BLaER1 (cell line): Measurements from ENCODE around the gene MAN1C1.

ENCODE experiments used
- H3K27ac ChIP-seq: shearing (Covaris generic); formaldehyde crosslinking; 2 replicates; pipeline ENCODE4 v1.8.1; 2022
- H3K27me3 ChIP-seq: shearing (Covaris generic); formaldehyde crosslinking; 2 replicates; pipeline ENCODE4 v1.8.1; 2022
- H3K36me3 ChIP-seq: shearing (Covaris generic); formaldehyde crosslinking; 2 replicates; pipeline ENCODE4 v1.8.1; 2022
- H3K4me1 ChIP-seq: shearing (Covaris generic); formaldehyde crosslinking; 2 replicates; pipeline ENCODE4 v1.8.1; 2022
- H3K4me2 ChIP-seq: shearing (Covaris generic); formaldehyde crosslinking; 2 replicates; pipeline ENCODE4 v1.8.1; 2022
- H3K4me3 ChIP-seq: shearing (Covaris generic); formaldehyde crosslinking; 2 replicates; pipeline ENCODE4 v1.8.1; 2022
- H3K9ac ChIP-seq: shearing (Covaris generic); formaldehyde crosslinking; 2 replicates; pipeline ENCODE4 v1.8.1; 2022
- H3K9me3 ChIP-seq: shearing (Covaris generic); formaldehyde crosslinking; 2 replicates; pipeline ENCODE4 v1.8.1; 2022
- H4K20me1 ChIP-seq: shearing (Covaris generic); formaldehyde crosslinking; 2 replicates; pipeline ENCODE4 v1.8.1; 2022
- Cebpa-rat ChIP-seq: shearing (Covaris generic); IDR thresholded peaks from 2 replicates; pipeline ENCODE4 v1.8.1; 2022

Gene MAN1C1

DNA sequence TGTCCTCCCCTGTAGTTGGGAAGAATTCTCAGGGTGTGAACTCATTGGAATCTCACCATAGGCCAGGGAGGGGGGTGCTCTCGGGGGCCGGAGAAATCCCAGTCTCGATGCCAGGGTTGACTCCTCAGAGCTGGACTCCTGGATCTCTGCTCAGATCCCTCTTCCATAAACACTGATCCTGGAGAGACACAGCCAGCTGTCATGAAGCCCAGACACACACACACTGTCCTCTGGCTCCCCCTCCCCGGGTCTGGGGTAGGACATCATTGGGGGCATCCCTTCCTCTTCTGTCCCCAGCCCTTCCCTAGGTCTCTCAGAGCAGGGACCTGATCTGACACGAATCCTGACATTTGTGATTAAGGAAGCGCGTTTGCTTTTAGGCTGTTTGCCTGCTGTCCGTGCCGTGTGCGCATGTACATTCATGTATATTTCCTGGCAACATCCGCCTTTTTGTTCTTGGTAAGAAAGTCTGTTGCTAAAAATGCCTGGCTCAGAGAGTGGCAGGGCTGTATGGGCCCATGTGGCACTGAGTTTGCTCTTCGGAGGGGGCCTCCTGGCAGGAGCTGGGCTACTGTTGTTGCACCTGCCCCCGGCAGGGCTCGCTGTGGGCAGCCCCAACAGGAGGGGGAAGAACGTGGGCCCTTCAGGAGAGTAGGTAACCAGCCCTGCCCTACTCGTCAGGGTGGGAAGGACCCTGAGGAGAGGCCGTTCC lies 138.0 kb downstream of the MAN1C1 start:
- Histone ChIP-seq H3K9me3 (no peaks in the 10 kb centered on the region), H3K9ac (peak overlapping the region; percentile 72), H3K4me3 (peak overlapping the region; percentile 2; the same call in 1 of the 2 replicates), H3K27me3 (no peaks in the 10 kb centered on the region), H3K4me1 (peaks cover 63% of the 10 kb centered on the region), H3K4me2 (peak overlapping the region; percentile 91), H3K36me3 (no peaks in the 10 kb centered on the region), H3K27ac (peak overlapping the region; percentile 88), H4K20me1 (no peaks in the 10 kb centered on the region)
- no peak for TF ChIP-seq Cebpa-rat

DNA sequence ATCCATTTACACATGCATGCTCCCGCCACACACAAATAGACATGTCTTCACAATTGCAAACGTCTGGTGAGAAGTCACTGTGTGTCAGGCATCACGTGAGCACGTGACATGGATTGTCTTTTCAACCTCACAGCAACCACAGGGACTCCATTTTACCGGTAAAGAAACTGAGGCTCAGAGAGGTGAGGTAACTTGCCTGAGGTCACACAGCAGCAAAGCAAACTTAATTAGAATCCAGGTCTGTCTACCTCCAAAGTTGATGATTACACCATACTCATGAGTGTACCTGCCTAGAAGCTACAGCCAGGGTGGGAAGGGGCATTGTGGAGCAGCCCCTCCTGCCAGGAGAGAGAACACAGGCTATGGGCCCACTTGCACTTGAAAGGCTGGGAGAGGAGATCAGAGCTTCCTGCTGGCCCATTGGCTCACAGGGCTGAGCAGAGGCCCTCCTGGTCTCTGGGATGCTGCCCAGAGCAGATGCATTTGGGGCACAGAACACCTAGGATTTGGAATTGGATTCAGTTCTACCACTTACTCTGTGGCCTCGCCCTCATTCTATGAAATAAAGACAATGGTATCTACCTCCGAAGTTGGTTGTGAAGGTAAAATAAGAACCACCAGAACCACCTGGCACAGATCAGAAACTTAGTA lies 139.0 kb downstream of the MAN1C1 start:
- TF ChIP-seq Cebpa-rat, result no peak
- peak overlapping the region; percentile 91 for H3K4me2 ChIP-seq

DNA sequence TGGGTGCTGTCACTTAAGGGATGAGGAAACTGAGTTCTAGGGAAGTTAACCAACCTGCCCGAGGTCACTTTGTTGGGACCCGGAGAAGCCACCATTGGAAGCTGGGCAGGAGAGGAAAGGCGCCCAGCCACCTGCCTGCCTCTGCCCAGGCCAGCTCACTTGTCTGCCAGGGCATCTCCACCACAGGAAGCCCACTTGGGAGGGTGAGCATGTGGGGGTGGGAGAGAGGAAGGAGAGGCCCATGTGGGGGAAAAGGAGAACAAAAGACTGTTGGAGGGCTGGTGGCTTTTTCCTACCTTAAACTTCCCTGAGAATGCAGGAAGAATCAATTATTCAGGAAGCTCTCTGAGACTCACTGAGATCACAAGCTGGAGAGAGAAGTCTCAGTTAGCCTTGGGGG lies 139.6 kb downstream of the MAN1C1 start:
- Histone ChIP-seq H3K9me3 (no peaks in the 10 kb centered on the region), H3K27me3 (no peaks in the 10 kb centered on the region), H4K20me1 (no peaks in the 10 kb centered on the region), H3K9ac (peak overlapping the region; percentile 72), H3K27ac (peak overlapping the region; percentile 88), H3K36me3 (no peaks in the 10 kb centered on the region), H3K4me1 (peaks cover 75% of the 10 kb centered on the region), H3K4me2 (peak overlapping the region; percentile 91), H3K4me3 (no peak overlapping the region)
- no peak for TF ChIP-seq Cebpa-rat

More for the DNA sequence above, 139.0 kb downstream of the MAN1C1 start:
- no peaks in the 10 kb centered on the region for H4K20me1 ChIP-seq
- H3K9me3 ChIP-seq, result no peaks in the 10 kb centered on the region
- H3K9ac ChIP-seq, result peak overlapping the region; percentile 72
- H3K4me3 ChIP-seq, result no peak overlapping the region
- no peaks in the 10 kb centered on the region for H3K36me3 ChIP-seq
- peaks cover 69% of the 10 kb centered on the region for H3K4me1 ChIP-seq
- peak overlapping the region; percentile 88 for H3K27ac ChIP-seq
- H3K27me3 ChIP-seq, result no peaks in the 10 kb centered on the region

DNA sequence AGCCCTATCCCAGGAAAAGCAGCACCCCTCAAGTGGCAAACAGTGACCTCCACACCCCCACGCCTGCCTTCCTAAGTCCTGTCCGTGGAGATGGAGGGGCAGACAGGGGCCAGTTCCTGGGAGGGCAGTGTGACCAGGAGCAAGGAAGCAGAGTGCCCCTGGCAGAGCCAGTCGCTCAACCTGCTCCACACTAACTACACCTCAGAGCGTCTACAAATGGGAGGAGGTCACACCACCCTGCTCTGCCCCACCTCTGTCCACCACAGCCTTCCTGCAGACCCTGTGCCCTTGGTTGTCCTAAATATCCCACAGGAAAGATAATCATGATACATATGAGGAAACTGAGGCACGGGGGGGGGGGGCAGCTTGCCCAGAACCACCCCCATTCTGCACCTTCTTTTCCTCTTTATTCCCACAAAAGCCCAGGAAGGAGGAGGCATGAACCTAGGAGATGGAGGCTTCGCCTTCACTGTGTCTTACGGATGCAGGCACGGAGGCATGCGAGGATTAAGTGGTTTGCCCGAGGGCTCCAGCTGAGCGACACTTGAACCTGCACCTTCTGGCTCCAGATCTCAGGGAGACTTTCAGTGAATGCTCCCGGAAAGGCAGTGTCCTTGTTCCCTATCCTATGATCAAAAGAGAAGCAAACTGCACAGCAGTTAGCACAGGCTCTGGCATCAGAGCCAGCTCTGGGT lies 140.7 kb downstream of the MAN1C1 start:
- no peak for TF ChIP-seq Cebpa-rat
- H3K4me2 ChIP-seq, result peak overlapping the region; percentile 91
- H3K27me3 ChIP-seq, result no peaks in the 10 kb centered on the region
- H3K4me3 ChIP-seq, result no peak overlapping the region
- H3K9me3 ChIP-seq, result no peaks in the 10 kb centered on the region
- no peaks in the 10 kb centered on the region for H4K20me1 ChIP-seq
- peak overlapping the region; percentile 88 for H3K27ac ChIP-seq
- no peak overlapping the region for H3K9ac ChIP-seq
- H3K36me3 ChIP-seq, result no peaks in the 10 kb centered on the region
- H3K4me1 ChIP-seq, result peaks cover 65% of the 10 kb centered on the region

DNA sequence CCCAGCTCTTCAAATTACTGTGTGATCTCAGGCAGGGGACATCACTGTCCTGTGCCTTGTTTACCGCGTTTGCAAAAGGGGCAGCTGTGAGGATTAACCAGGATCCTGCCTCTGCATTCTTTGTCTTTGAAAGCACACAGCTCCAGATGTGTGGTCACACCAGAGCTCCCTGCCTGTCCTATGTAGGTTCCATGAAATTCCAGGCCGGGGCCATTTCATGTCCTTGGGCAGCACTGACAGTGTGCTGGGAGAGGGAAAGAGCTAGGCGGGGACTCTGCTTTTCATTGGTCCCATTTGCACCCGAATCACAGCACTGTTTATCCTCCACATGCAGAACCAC lies 141.2 kb downstream of the MAN1C1 start:
- peaks cover 60% of the 10 kb centered on the region for H3K4me1 ChIP-seq
- no peak for TF ChIP-seq Cebpa-rat
- no peaks in the 10 kb centered on the region for H3K27me3 ChIP-seq
- H3K9ac ChIP-seq, result no peak overlapping the region
- H3K36me3 ChIP-seq, result no peaks in the 10 kb centered on the region
- H4K20me1 ChIP-seq, result no peaks in the 10 kb centered on the region
- no peak overlapping the region for H3K4me3 ChIP-seq
- H3K4me2 ChIP-seq, result no peak overlapping the region
- no peaks in the 10 kb centered on the region for H3K9me3 ChIP-seq
- H3K27ac ChIP-seq, result no peak overlapping the region

DNA sequence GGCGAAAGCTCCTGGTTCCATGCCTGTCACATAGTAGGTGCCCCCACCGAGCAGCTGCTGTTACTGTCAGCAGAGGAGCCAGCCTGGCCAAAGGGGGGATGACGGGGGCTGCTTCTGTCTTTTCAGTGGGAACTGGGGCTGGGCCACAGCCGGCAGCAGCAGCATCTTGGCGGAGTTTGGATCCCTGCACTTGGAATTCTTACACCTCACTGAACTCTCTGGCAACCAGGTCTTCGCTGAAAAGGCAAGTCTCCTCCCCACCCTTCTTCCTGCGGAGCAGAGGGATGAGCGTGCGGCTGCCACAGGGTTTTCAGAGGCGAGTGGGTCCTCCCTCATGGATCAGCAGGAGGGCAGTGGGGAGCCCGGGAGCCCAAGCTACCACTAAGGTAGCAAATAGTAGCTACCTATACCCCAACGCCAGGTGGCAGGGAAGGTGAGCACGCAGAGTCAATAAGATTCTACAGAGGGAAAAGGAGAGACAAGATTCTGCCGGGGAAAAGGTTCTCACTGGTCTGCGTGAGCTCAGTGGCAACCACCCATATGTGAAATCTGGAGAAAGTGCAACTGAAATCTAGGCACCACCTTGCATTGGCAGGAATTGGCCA lies 142.0 kb downstream of the MAN1C1 start:
- H3K4me3 ChIP-seq, result no peak overlapping the region
- H3K27ac ChIP-seq, result no peak overlapping the region
- no peak overlapping the region for H3K9ac ChIP-seq
- H3K27me3 ChIP-seq, result no peaks in the 10 kb centered on the region
- H3K36me3 ChIP-seq, result no peaks in the 10 kb centered on the region
- no peak overlapping the region for H3K4me2 ChIP-seq
- H3K4me1 ChIP-seq, result peaks cover 53% of the 10 kb centered on the region
- no peaks in the 10 kb centered on the region for H4K20me1 ChIP-seq
- H3K9me3 ChIP-seq, result no peaks in the 10 kb centered on the region
- no peak for TF ChIP-seq Cebpa-rat

DNA sequence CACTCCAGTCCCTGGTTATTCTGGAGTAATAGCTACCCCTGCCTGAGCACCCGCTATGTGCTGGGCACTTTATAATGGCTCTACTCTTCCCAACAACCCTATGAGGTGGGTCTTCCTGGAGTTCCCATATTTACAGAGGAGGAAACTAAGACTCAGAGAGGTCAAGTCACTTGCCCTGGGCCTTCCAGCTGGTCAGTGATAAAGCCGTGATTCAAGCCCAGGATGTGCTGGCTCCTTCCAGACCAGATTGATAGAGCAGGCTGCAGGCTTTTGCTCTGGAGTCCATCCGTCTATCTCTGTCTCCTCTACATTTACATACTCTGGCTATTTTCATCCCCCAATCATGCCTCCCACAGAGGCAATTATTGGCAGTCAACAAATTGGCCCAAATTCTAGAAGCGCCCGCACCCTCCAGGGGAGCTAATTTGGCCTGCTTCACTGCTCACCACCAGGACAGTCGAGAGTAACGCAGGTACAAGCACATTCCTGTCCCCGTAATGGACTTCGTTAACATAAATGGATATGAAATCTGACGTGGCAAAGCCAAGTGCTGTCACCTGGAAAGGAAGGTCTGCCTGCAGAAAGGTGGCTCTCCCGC lies 143.6 kb downstream of the MAN1C1 start:
- no peaks in the 10 kb centered on the region for H3K27me3 ChIP-seq
- no peak overlapping the region for H3K4me3 ChIP-seq
- H3K36me3 ChIP-seq, result no peaks in the 10 kb centered on the region
- no peak for TF ChIP-seq Cebpa-rat
- no peak overlapping the region for H3K27ac ChIP-seq
- no peak overlapping the region for H3K9ac ChIP-seq
- no peaks in the 10 kb centered on the region for H4K20me1 ChIP-seq
- H3K4me2 ChIP-seq, result peak overlapping the region; percentile 64
- H3K9me3 ChIP-seq, result no peaks in the 10 kb centered on the region
- peaks cover 43% of the 10 kb centered on the region for H3K4me1 ChIP-seq

DNA sequence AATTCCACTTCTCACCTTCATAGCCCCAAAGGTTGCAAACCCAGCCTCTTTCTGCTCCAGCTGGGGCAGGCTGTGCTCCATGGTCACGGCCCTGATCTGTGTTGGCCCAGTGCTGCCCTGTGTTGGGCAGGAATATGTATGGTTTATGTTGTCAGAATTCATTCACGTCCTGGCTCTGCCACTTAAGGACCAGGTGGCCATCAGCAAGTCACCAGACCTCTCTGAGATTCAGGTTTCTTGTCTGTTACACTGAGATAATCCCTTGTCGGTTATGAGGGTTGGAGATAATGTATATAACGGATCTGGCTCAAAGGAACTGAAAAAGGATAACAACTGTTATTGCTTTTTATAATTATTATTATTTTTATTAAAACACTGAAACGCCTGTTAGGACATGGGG lies 144.3 kb downstream of the MAN1C1 start:
- H3K27ac ChIP-seq, result no peak overlapping the region
- TF ChIP-seq Cebpa-rat, result no peak
- peak overlapping the region; percentile 64 for H3K4me2 ChIP-seq
- peaks cover 43% of the 10 kb centered on the region for H3K4me1 ChIP-seq
- H4K20me1 ChIP-seq, result no peaks in the 10 kb centered on the region
- H3K4me3 ChIP-seq, result no peak overlapping the region
- no peaks in the 10 kb centered on the region for H3K9me3 ChIP-seq
- H3K9ac ChIP-seq, result no peak overlapping the region
- no peaks in the 10 kb centered on the region for H3K36me3 ChIP-seq
- H3K27me3 ChIP-seq, result no peaks in the 10 kb centered on the region

DNA sequence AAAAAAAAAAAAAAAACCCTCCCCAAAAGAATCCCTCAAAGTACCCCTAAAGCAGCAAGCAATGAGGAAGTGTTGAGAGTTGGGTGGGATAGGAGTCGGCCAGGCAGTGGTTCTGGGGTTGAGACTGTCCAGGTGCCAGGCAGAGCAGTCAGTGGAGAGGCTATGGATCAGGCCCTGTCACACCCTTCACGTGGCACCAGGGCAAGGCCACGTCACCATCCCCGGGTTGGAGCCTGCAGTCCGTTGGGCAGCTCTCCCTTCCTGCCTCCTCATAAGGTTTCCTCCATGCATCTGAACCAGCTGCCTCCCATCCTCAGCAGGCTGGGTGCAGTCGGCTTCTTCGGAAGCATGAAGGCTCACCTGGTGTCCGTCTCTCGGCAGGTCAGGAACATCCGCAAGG lies 146.9 kb downstream of the MAN1C1 start:
- peaks cover 43% of the 10 kb centered on the region for H3K4me1 ChIP-seq
- H3K4me3 ChIP-seq, result no peak overlapping the region
- H3K9me3 ChIP-seq, result no peaks in the 10 kb centered on the region
- no peak for TF ChIP-seq Cebpa-rat
- H3K27me3 ChIP-seq, result no peaks in the 10 kb centered on the region
- no peaks in the 10 kb centered on the region for H3K36me3 ChIP-seq
- H3K27ac ChIP-seq, result no peak overlapping the region
- no peaks in the 10 kb centered on the region for H4K20me1 ChIP-seq
- no peak overlapping the region for H3K4me2 ChIP-seq
- H3K9ac ChIP-seq, result no peak overlapping the region
